Ovary (tissue), 3 donors: Measurements from ENCODE around the gene DISC1.

ENCODE experiments used
- CTCF ChIP-seq, 3 donors: fragments of 450-650 bp in 2 of 3; fragments of 200-600 bp in 1 of 3; IDR thresholded peaks; one replicate each; pipeline versions ENCODE4 v1.5.1 to v1.8.0; 2016 to 2022; ENCODE audit warnings: antibody characterized with exemption in 3 of 3, mild to moderate bottlenecking in 1 of 3
- EP300 ChIP-seq: sonication (generic); formaldehyde crosslinking; IDR thresholded peaks from one replicate; pipeline ENCODE4 v1.6.1; 2017; ENCODE audit warnings: antibody characterized with exemption
- donor health status: DM: no; HTN: no; CAD: no.

DNA sequence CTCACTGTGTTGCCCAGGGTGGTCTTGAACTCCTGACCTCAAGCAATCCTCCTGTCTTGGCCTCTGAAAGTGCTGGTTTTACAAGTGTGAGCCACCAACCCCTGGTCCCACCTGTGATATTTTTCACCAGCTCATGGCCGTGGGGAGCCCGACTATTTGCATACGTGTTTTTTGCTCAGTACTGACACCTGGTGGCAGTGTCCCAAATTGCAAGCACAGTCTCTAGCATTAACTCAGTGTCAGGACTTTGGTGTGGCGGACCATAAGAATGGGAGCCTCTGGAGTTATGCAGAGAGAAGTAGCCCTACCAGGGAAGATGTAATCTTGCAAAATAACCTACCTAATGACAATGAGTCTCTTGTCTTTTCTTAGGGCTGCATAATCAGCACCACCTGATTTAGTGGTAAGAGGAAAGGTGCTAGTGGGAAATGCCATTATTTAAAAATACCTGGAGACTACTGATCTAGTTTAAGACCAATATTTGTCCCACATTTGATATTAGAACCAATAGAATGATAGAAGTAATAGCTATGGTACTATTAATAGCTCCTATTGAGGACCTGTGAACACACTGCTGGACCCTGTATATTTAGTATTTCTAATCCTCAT, 305.4 kb downstream of the DISC1 start:
- TF ChIP-seq EP300 (no peak), CTCF (IDR thresholded peaks at IDR 0.05) (no peak)
